Lower lobe of right lung (tissue), 2 donors: Measurements from ENCODE around the gene FMC1. TPM values are rescaled to one million over a fixed set of nuclear protein-coding genes. Genes with fewer than 3 reads are reported as not detected.

Experiments used
- ATAC-seq, 2 donors: fragments of 200-7000 bp; cut with Tn5 transposase; one replicate each; pipeline ENCODE4 v1.9.1; 2020 to 2022; ENCODE audit warnings: mild to moderate bottlenecking in 2 of 2, moderate library complexity in 2 of 2
- DNase-seq: peaks from one replicate; pipeline ENCODE4 v3.0.0-alpha.2; 2020
- H3K27ac ChIP-seq: fragments of 200-600 bp; one replicate; pipeline ENCODE4 v1.8.0; 2022
- H3K27me3 ChIP-seq: fragments of 200-600 bp; one replicate; pipeline ENCODE4 v1.8.0; 2022; ENCODE audit warnings: low read depth
- H3K36me3 ChIP-seq: fragments of 200-600 bp; one replicate; pipeline ENCODE4 v1.8.0; 2022; ENCODE audit warnings: mild to moderate bottlenecking
- H3K4me1 ChIP-seq: fragments of 200-600 bp; one replicate; pipeline ENCODE4 v1.8.0; 2022
- H3K4me3 ChIP-seq: fragments of 200-600 bp; one replicate; pipeline ENCODE4 v1.8.0; 2022; ENCODE audit warnings: mild to moderate bottlenecking
- H3K9me3 ChIP-seq: fragments of 200-600 bp; one replicate; pipeline ENCODE4 v1.8.0; 2022
- CTCF ChIP-seq: fragments of 200-600 bp; IDR thresholded peaks from one replicate; pipeline ENCODE4 v1.8.0; 2022; ENCODE audit warnings: antibody characterized with exemption, mild to moderate bottlenecking
- intact Hi-C: fragments of 100-400 bp; cut with DNase I; formaldehyde crosslinking; loops from one replicate; pipeline ENCODE4 v1.11.0; 2022
- total RNA-seq: library from RNA; stranded (reverse); fragmentation: NEBNext Ultra II Directional; extraction: Animal tissue kit (Norgen Biotek cat#: 25700); gene quantifications from one replicate; pipeline ENCODE4 v1.2.1, GENCODE V29; 2021
- donor health status: DM: no; HTN: yes; CAD: no; lungs with severe emphysema.

Gene FMC1
- total RNA-seq, 1 donor from 2014 or later: 10.8 TPM

DNA sequence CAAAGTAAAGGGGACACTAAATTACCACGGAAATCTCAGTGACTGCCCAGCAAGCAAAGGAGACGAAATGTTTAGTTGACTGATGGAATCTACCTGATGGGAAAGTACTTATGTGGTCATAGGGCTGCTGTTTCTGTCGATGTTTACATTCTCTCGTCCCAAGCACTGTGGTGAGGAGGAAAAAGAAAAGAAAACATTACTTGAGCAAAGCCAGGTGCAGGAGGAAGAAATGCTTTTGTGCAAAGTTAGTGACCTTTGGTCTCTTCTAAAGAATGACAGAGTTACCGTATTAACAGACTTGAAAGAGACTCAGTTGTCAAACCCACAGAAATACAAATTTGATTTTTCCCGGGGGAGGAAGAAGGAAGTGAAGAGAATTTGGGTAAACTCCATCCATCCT lies 43.3 kb upstream of the FMC1 start:
- H3K4me1 ChIP-seq: no peaks in the 10 kb centered on the region
- DNase-seq: no peak
- H3K27me3 ChIP-seq: no peaks in the 10 kb centered on the region
- peaks cover 82% of the 10 kb centered on the region for H3K36me3 ChIP-seq
- H3K4me3 ChIP-seq: no peak overlapping the region
- intact Hi-C loops: no loop called here
- H3K27ac ChIP-seq: no peak overlapping the region
- TF ChIP-seq CTCF: no peak
- no peak for ATAC-seq
- H3K9me3 ChIP-seq: no peaks in the 10 kb centered on the region

GRCh38 chr7:139299296-139299695 lies 41.8 kb upstream of the FMC1 start:
- H3K9me3 ChIP-seq: no peaks in the 10 kb centered on the region
- DNase-seq (no peak), ATAC-seq (no peak)
- H3K27me3 ChIP-seq: no peaks in the 10 kb centered on the region
- intact Hi-C loops: no loop called here
- no peak overlapping the region for H3K27ac ChIP-seq
- H3K4me1 ChIP-seq: no peaks in the 10 kb centered on the region
- TF ChIP-seq CTCF: no peak
- no peak overlapping the region for H3K4me3 ChIP-seq
- H3K36me3 ChIP-seq: peaks cover 67% of the 10 kb centered on the region

GRCh38 chr7:139300390-139300789 lies 40.7 kb upstream of the FMC1 start:
- Histone ChIP-seq H3K9me3 (no peaks in the 10 kb centered on the region), H3K36me3 (peaks cover 63% of the 10 kb centered on the region), H3K27me3 (no peaks in the 10 kb centered on the region), H3K27ac (no peak overlapping the region), H3K4me1 (no peaks in the 10 kb centered on the region), H3K4me3 (no peak overlapping the region)
- ATAC-seq (no peak), DNase-seq (no peak)
- intact Hi-C loops: no loop called here
- no peak for TF ChIP-seq CTCF

DNA sequence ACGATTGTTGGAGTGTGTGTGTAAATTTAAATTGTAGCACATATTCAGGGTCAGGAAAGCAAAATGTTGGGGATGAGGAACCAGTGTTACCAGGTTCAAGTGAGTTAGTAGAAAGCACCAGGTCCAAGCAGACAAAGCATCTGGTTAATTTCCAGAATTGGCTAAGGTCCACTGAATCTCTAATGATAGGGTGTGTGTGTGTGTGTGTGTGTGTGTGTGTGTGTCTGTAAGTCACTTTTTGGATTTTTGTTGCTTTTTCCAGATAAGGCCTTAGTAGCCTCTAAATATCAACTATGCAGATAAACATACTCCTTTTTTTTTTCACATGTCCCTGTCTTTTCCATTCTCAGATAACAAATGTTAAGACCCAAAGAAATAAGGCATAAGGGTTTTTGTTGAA lies 36.6 kb upstream of the FMC1 start:
- TF ChIP-seq CTCF: no peak
- no peak overlapping the region for H3K27ac ChIP-seq
- DNase-seq (no peak), ATAC-seq (no peak)
- H3K4me1 ChIP-seq: no peaks in the 10 kb centered on the region
- no peaks in the 10 kb centered on the region for H3K27me3 ChIP-seq
- intact Hi-C loops: no loop called here
- peaks cover 29% of the 10 kb centered on the region for H3K36me3 ChIP-seq
- no peak overlapping the region for H3K4me3 ChIP-seq
- H3K9me3 ChIP-seq: no peaks in the 10 kb centered on the region

- Histone ChIP-seq H3K4me1 (no peaks in the 10 kb centered on the region), H3K4me3 (no peak overlapping the region), H3K27ac (no peak overlapping the region), H3K9me3 (no peaks in the 10 kb centered on the region), H3K36me3 (no peaks in the 10 kb centered on the region), H3K27me3 (no peaks in the 10 kb centered on the region)
- DNase-seq (no peak), ATAC-seq (no peak)
- no peak for TF ChIP-seq CTCF
- intact Hi-C loops: no loop called here
These were observed 23.1 kb upstream of the FMC1 start for GRCh38 chr7:139317939-139318505.
